ELF-1 (cell line): Measurements from ENCODE around the gene AMPD3.

Source experiments
- DNase-seq: peaks from one replicate; pipeline ENCODE4 v3.0.0-alpha.2; 2016; ENCODE audit warnings: low read depth, low spot score

The AMPD3 gene

GRCh38 chr11:10461276-10461790 is 6.3 kb downstream of the AMPD3 start:
- no peak for DNase-seq

- no peak for DNase-seq
Measured at GRCh38 chr11:10462746-10463300, 7.8 kb downstream of the AMPD3 start.

GRCh38 chr11:10473371-10473770 is 18.3 kb downstream of the AMPD3 start:
- DNase-seq, result no peak

- no peak for DNase-seq
Measured at GRCh38 chr11:10474551-10474950, 19.5 kb downstream of the AMPD3 start.

GRCh38 chr11:10476342-10476741 is 21.3 kb downstream of the AMPD3 start:
- no peak for DNase-seq

GRCh38 chr11:10476927-10477689 is 22.0 kb downstream of the AMPD3 start:
- DNase-seq, result no peak

- DNase-seq, result no peak
Measured at GRCh38 chr11:10477690-10478046, 22.6 kb downstream of the AMPD3 start.

GRCh38 chr11:10478066-10478465 is 23.0 kb downstream of the AMPD3 start:
- no peak for DNase-seq

- DNase-seq, result no peak
Measured at GRCh38 chr11:10478574-10479550, 23.8 kb downstream of the AMPD3 start.

- no peak for DNase-seq
Measured at GRCh38 chr11:10480026-10480425, 25.0 kb downstream of the AMPD3 start.

- no peak for DNase-seq
Measured at GRCh38 chr11:10480760-10481159, 25.7 kb downstream of the AMPD3 start.

- no peak for DNase-seq
Measured at GRCh38 chr11:10481560-10482349, 26.7 kb downstream of the AMPD3 start.

GRCh38 chr11:10483174-10483573 is 28.1 kb downstream of the AMPD3 start:
- DNase-seq, result no peak

- no peak for DNase-seq
Measured at GRCh38 chr11:10483584-10483983, 28.5 kb downstream of the AMPD3 start.

GRCh38 chr11:10484461-10485180 is 29.6 kb downstream of the AMPD3 start:
- DNase-seq, result no peak

- no peak for DNase-seq
Measured at GRCh38 chr11:10485646-10486045, 30.6 kb downstream of the AMPD3 start.

GRCh38 chr11:10486161-10486840 is 31.2 kb downstream of the AMPD3 start:
- DNase-seq, result no peak

- no peak for DNase-seq
Measured at GRCh38 chr11:10487002-10487647, 32.1 kb downstream of the AMPD3 start.

GRCh38 chr11:10488121-10488933 is 33.3 kb downstream of the AMPD3 start:
- DNase-seq, result peak; percentile 52
